Neuronal stem cell (in vitro differentiated cells): Measurements from ENCODE around the gene TMEM108.

ENCODE experiments used
- DNase-seq: peaks from one replicate; pipeline ENCODE4 v3.0.0-alpha.2; 2013; ENCODE audit warnings: low spot score
- H2AFZ ChIP-seq: one replicate; pipeline ENCODE4 v1.6.1; 2013; ENCODE audit warnings: mild to moderate bottlenecking, low read length, inconsistent platforms
- H2AK5ac ChIP-seq: 2 replicates; pipeline ENCODE4 v1.6.1; 2013; ENCODE audit warnings: low read depth, mild to moderate bottlenecking, inconsistent platforms, low read length, moderate library complexity, mixed read lengths
- H2BK120ac ChIP-seq: 2 replicates; pipeline ENCODE4 v1.6.1; 2013; ENCODE audit warnings: low read depth, mild to moderate bottlenecking, inconsistent platforms, low read length, moderate library complexity, mixed read lengths
- H2BK12ac ChIP-seq: one replicate; pipeline ENCODE4 v1.6.1; 2013; ENCODE audit warnings: low read length, inconsistent platforms
- H2BK15ac ChIP-seq: 2 replicates; pipeline ENCODE4 v1.6.1; 2013; ENCODE audit warnings: mild to moderate bottlenecking, low read length, inconsistent platforms, mixed read lengths
- H2BK5ac ChIP-seq: one replicate; pipeline ENCODE4 v1.6.1; 2013; ENCODE audit warnings: inconsistent platforms, mild to moderate bottlenecking, low read length, moderate library complexity
- H3K14ac ChIP-seq: one replicate; pipeline ENCODE4 v1.6.1; 2013; ENCODE audit warnings: low read length, inconsistent platforms
- H3K18ac ChIP-seq: 2 replicates; pipeline ENCODE4 v1.6.1; 2013; ENCODE audit warnings: low read length, inconsistent platforms
- H3K23ac ChIP-seq: 2 replicates; pipeline ENCODE4 v1.6.1; 2013; ENCODE audit warnings: low read depth, mild to moderate bottlenecking, mixed read lengths, low read length, inconsistent platforms; ENCODE audit not compliant: poor library complexity
- H3K27ac ChIP-seq: replicated peaks from 3 replicates; pipeline ENCODE4 v1.5.1; 2013; ENCODE audit warnings: low read length, inconsistent platforms
- H3K27me3 ChIP-seq, 3 experiments: 2 replicates each; pipeline ENCODE4 v1.6.1; 2013; ENCODE audit warnings: low read length in 3 of 3, mild to moderate bottlenecking in 2 of 3, inconsistent platforms in 1 of 3, low read depth in 1 of 3, mixed read lengths in 1 of 3, moderate library complexity in 1 of 3; ENCODE audit not compliant: control insufficient read depth in 3 of 3, insufficient read depth in 3 of 3
- H3K36me3 ChIP-seq, 2 donors: replicated peaks in 1 of 2; 2 replicates each; pipeline ENCODE4 v1.6.1; 2013; ENCODE audit warnings: low read length in 2 of 2; ENCODE audit not compliant: control insufficient read depth in 2 of 2, insufficient read depth in 2 of 2
- H3K4ac ChIP-seq: 2 replicates; pipeline ENCODE4 v1.6.1; 2013; ENCODE audit warnings: inconsistent platforms, mild to moderate bottlenecking, low read length, moderate library complexity
- H3K4me1 ChIP-seq, 2 donors: 1 replicate in 1 of 2; 2 replicates in 1 of 2; pipeline ENCODE4 v1.6.1; 2013; ENCODE audit warnings: low read length in 2 of 2, low read depth in 1 of 2; ENCODE audit not compliant: control insufficient read depth in 2 of 2, insufficient read depth in 1 of 2
- H3K4me2 ChIP-seq: one replicate; pipeline ENCODE4 v1.6.1; 2013; ENCODE audit warnings: mild to moderate bottlenecking, low read length, inconsistent platforms; ENCODE audit not compliant: insufficient read depth, poor library complexity, severe bottlenecking
- H3K4me3 ChIP-seq, 2 donors: 2 replicates each; pipeline ENCODE4 v1.5.1; 2013; ENCODE audit warnings: low read length in 2 of 2, mild to moderate bottlenecking in 2 of 2, inconsistent platforms in 1 of 2, moderate library complexity in 1 of 2
- H3K79me1 ChIP-seq: one replicate; pipeline ENCODE4 v1.6.1; 2013; ENCODE audit warnings: low read depth, mild to moderate bottlenecking, inconsistent platforms, low read length, moderate library complexity
- H3K9ac ChIP-seq: one replicate; pipeline ENCODE4 v1.6.1; 2013; ENCODE audit warnings: mild to moderate bottlenecking, low read depth, low read length, inconsistent platforms; ENCODE audit not compliant: poor library complexity
- H3K9me3 ChIP-seq, 2 donors: replicated peaks in 1 of 2; 2 replicates each; pipeline versions ENCODE3 to v1.6.1; 2013; ENCODE audit warnings: low read length in 2 of 2, mild to moderate bottlenecking in 2 of 2, inconsistent platforms in 1 of 2, low read depth in 1 of 2, mixed read lengths in 1 of 2, moderate library complexity in 1 of 2; ENCODE audit not compliant: control insufficient read depth in 2 of 2, insufficient read depth in 1 of 2
- H4K8ac ChIP-seq: one replicate; pipeline ENCODE4 v1.6.1; 2013; ENCODE audit warnings: low read depth, mild to moderate bottlenecking, inconsistent platforms, low read length, moderate library complexity
- H4K91ac ChIP-seq: one replicate; pipeline ENCODE4 v1.6.1; 2013; ENCODE audit warnings: low read length, low read depth, mild to moderate bottlenecking, inconsistent platforms; ENCODE audit not compliant: poor library complexity
- WGBS, 2 donors: extraction: QIAGEN DNeasy Blood & Tissue Kit; methylation state at CpG; one replicate each; pipeline ENCODE4 v1.1.7; 2013; ENCODE audit warnings: missing lambda C conversion rate in 2 of 2, mixed read lengths in 1 of 2; ENCODE audit not compliant: insufficient read length in 2 of 2, insufficient replicate concordance in 1 of 2; ENCODE audit errors: extremely low coverage in 2 of 2; 5-methylcytosine and 5-hydroxymethylcytosine counted together

Gene TMEM108

DNA sequence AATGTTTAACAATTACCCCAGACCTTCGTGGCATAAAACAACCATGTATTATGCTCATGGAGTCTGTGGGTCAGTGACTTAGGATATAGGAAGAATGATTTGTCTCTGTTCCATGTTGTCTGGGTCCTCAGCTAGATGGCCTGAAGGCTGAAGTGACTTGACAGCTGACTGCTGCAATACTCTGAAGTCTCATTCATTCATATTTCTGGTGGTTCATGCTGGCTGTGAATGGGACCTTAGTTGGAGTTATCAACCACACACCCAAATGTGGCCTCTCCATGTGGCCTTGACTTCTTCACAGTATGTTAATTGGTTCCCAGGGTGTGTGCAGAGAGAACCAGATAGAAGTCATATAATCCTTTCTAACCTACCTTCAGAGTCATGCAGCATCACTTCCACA, 216.5 kb downstream of the TMEM108 start:
- no peaks in the 10 kb centered on the region for H3K27me3 ChIP-seq
- no peaks in the 10 kb centered on the region for H3K36me3 ChIP-seq
- H3K27ac ChIP-seq = no peak overlapping the region
- no peaks in the 10 kb centered on the region for H3K79me1 ChIP-seq
- WGBS, 2 donors = no CpG with 5 or more reads among the region's 1 CpG
- no peak overlapping the region for H3K4me2 ChIP-seq
- no peak overlapping the region for H2BK120ac ChIP-seq
- no peak overlapping the region for H2AK5ac ChIP-seq
- H3K4ac ChIP-seq = no peak overlapping the region
- DNase-seq = no peak
- H2BK15ac ChIP-seq = no peak overlapping the region
- no peak overlapping the region for H4K91ac ChIP-seq
- H3K4me1 ChIP-seq = peaks cover 0 to 2% of the 10 kb centered on the region in 2 donors
- no peak overlapping the region for H4K8ac ChIP-seq
- no peaks in the 10 kb centered on the region for H3K9me3 ChIP-seq
- no peak overlapping the region for H2AFZ ChIP-seq
- H3K14ac ChIP-seq = no peak overlapping the region
- no peak overlapping the region for H2BK5ac ChIP-seq
- H3K9ac ChIP-seq = no peak overlapping the region
- no peak overlapping the region for H3K23ac ChIP-seq
- H2BK12ac ChIP-seq = no peak overlapping the region
- no peak overlapping the region for H3K4me3 ChIP-seq
- no peak overlapping the region for H3K18ac ChIP-seq

DNA sequence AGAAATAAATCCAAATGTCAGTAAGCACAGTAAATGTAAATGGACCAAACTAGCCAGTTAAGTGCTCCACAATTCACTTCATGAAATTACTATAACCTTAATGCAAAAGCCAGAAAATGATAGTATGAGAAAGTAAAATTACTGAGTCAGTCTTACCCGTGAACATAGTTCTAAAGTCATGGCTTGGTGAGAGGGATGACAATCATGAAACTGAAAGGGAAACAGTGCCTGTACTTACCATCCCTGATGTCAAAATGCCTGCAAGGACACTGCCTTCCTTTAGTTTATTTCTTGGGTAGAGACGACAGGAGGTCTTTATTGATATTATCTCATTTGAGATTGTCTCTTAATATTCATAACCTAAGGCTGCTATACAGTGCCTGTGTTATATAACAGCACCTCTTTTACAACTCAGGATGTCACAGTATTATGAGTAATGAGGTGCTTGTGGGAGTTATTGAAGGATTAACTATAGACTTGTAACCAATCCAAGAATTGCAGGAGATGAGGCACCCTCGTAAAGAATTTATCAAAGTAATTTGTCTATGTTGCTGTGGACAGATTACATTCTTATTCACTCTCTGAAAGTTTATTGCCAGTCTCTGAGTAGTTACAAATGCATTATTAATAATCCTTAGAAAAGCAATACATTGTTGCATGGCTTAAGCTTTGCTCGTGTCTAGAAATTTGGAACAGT, 218.7 kb downstream of the TMEM108 start:
- no peak overlapping the region for H3K14ac ChIP-seq
- no CpG with 5 or more reads among the region's 4 CpGs for WGBS, 2 donors
- no peak overlapping the region for H3K18ac ChIP-seq
- no peak overlapping the region for H2AK5ac ChIP-seq
- no peak overlapping the region for H2BK15ac ChIP-seq
- no peak overlapping the region for H3K4ac ChIP-seq
- no peak overlapping the region for H2AFZ ChIP-seq
- no peak overlapping the region for H3K9ac ChIP-seq
- H3K79me1 ChIP-seq = no peaks in the 10 kb centered on the region
- no peak overlapping the region for H3K23ac ChIP-seq
- no peaks in the 10 kb centered on the region for H3K36me3 ChIP-seq
- no peak overlapping the region for H3K4me3 ChIP-seq
- no peak overlapping the region for H4K91ac ChIP-seq
- no peaks in the 10 kb centered on the region for H3K27me3 ChIP-seq
- H4K8ac ChIP-seq = no peak overlapping the region
- peaks cover 0 to 2% of the 10 kb centered on the region in 2 donors for H3K4me1 ChIP-seq
- no peak for DNase-seq
- no peak overlapping the region for H2BK12ac ChIP-seq
- H3K9me3 ChIP-seq = no peaks in the 10 kb centered on the region
- no peak overlapping the region for H3K27ac ChIP-seq
- H2BK5ac ChIP-seq = no peak overlapping the region
- H2BK120ac ChIP-seq = no peak overlapping the region
- no peak overlapping the region for H3K4me2 ChIP-seq

DNA sequence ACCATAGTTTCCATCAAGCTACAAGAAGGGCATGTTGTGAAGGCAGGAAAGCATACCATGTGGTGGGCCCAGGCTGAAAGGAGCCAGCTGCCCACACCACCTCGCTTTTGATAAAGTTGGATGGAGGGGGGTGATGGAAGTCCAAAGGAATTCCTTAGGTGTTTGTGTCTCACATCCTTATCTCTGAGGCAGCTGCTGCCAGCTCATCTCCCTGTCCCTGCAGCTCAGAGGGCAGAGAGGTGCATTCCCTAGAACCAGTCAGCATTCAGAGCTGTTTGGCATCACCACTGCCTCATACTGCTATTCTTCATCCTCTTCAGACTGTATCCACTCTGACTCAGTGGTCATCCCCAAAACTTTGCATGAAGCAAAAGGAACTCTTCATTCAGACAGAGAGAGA, 220.2 kb downstream of the TMEM108 start:
- H3K4me3 ChIP-seq = no peak overlapping the region
- no peak overlapping the region for H3K4ac ChIP-seq
- no peak for DNase-seq
- H3K79me1 ChIP-seq = no peaks in the 10 kb centered on the region
- no peak overlapping the region for H3K4me2 ChIP-seq
- H3K14ac ChIP-seq = no peak overlapping the region
- no peak overlapping the region for H3K18ac ChIP-seq
- no peaks in the 10 kb centered on the region for H3K36me3 ChIP-seq
- H2BK120ac ChIP-seq = no peak overlapping the region
- WGBS, 2 donors = no CpG with 5 or more reads among the region's 1 CpG
- no peak overlapping the region for H3K27ac ChIP-seq
- no peak overlapping the region for H2AFZ ChIP-seq
- H2BK12ac ChIP-seq = no peak overlapping the region
- H4K91ac ChIP-seq = no peak overlapping the region
- no peak overlapping the region for H3K23ac ChIP-seq
- H2BK15ac ChIP-seq = no peak overlapping the region
- no peak overlapping the region for H2BK5ac ChIP-seq
- H3K9ac ChIP-seq = no peak overlapping the region
- H2AK5ac ChIP-seq = no peak overlapping the region
- peaks cover 0 to 2% of the 10 kb centered on the region in 2 donors for H3K4me1 ChIP-seq
- no peaks in the 10 kb centered on the region for H3K9me3 ChIP-seq
- H3K27me3 ChIP-seq = no peaks in the 10 kb centered on the region
- no peak overlapping the region for H4K8ac ChIP-seq

DNA sequence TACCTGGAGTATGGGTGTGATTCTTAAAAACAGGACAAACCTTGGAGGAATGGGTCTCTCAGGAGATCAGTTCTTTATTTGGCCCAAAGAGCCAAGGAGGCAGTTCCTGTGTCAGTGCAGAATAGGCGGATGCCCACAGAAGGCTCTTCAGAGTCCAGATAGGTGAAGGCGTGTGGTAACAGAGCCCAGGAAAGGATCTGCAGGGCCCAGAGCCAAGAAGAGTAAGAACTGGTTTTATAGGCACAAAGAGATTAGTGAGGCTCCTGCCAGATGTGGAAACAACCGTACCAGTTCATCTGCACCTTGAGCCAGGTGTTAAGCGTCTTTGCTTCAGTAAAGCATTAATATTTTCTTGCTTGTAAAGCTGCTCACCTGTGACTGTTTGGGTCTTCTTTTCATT, 221.6 kb downstream of the TMEM108 start:
- Histone ChIP-seq H3K9me3 (no peaks in the 10 kb centered on the region), H2BK12ac (no peak overlapping the region), H4K91ac (no peak overlapping the region), H3K27ac (no peak overlapping the region), H4K8ac (no peak overlapping the region), H3K18ac (no peak overlapping the region), H3K9ac (no peak overlapping the region), H2BK5ac (no peak overlapping the region), H2BK120ac (no peak overlapping the region), H3K4me1 (peaks cover 0 to 2% of the 10 kb centered on the region in 2 donors), H3K4me2 (no peak overlapping the region), H3K79me1 (no peaks in the 10 kb centered on the region), H3K14ac (no peak overlapping the region), H3K23ac (no peak overlapping the region), H3K36me3 (no peaks in the 10 kb centered on the region), H3K4me3 (no peak overlapping the region), H3K27me3 (no peaks in the 10 kb centered on the region), H2AFZ (no peak overlapping the region), H2AK5ac (no peak overlapping the region), H2BK15ac (no peak overlapping the region), H3K4ac (no peak overlapping the region)
- no CpG with 5 or more reads among the region's 4 CpGs for WGBS, 2 donors
- no peak for DNase-seq
